ENCODE data around the gene IGFN1.

DNA sequence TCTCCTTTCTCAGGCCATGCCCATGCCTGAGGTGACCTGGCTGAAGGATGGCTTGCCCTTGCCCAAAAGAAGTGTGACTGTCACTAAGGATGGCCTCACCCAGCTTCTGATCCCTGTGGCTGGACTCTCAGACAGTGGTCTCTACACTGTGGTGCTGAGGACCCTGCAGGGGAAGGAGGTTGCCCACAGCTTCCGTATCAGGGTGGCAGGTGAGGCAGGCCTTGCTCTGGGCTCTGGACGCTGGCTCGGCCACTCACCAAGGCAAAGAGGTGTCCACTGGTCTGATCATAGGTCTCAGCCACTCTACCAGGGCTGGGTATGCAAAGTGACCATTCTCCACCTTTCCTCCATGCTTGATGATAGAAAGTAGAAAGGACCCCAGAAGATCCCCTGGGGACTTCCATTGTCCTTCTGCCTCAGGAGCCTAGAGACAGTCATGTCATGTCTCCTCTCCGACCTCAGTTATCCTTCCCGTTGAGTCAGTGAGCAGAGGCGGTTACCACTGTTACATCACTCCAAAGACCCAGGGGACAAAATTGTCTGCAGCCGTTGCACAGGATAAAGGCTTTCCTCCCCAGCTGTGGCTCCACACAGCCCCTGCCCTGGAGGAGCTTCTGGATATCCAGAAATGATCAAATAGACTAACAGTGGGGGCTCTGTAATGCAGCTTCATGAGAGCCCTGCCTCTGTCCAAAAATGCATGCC is 34.2 kb downstream of the IGFN1 start:
- TF ChIP-seq POLR2A (IDR thresholded peaks at IDR 0.05): no peak
- TF ChIP-seq POLR2AphosphoS5 (IDR thresholded peaks at IDR 0.05): no peak
- no peak for TF ChIP-seq CTCF (IDR thresholded peaks at IDR 0.05 in 8 of 11, conservative IDR thresholded peaks at IDR 0.05 in 3 of 11)
